ENCODE data around the gene POP7. TPM values are rescaled to one million over a fixed set of nuclear protein-coding genes. Genes with fewer than 3 reads are reported as not detected.

The POP7 gene
- total RNA-seq, 1 experiment from 2014 or later, result 62.7 TPM

DNA sequence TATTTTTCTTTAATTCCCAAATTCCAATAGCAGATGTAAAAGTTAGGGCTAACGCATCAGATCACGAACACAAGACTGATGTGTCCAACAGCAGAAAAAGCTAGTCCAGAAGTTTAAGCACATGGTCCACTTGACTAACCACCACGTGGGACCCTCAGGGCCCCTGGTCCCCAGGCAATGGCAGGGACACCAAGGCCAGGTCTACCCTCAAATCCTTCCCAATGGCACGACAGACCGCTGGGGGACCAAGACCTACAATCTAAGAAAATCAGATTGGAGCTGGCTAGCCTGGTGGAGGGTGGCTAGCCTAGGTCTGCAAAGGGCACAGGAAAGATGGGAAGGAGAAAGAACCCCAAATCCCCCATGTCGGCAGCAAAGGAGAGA, 13.4 kb upstream of the POP7 start:
- Histone ChIP-seq H4K20me1 (ENCODE audit: insufficient read depth) (peaks cover 46% of the 10 kb centered on the region), H3K27me3 (ENCODE audit: insufficient read depth, low read depth) (no peaks in the 10 kb centered on the region), H3K4me2 (peak overlapping the region; percentile 95), H3K9me2 (ENCODE audit: insufficient read depth) (no peaks in the 10 kb centered on the region), H3K36me3 (ENCODE audit: low read depth) (no peaks in the 10 kb centered on the region), H2AFZ (no peak overlapping the region), H3F3A (ENCODE audit: insufficient read depth, low read depth) (peaks cover 12% of the 10 kb centered on the region; the same call in 1 of the 2 replicates), H3K9me3 (ENCODE audit: insufficient read depth, low read depth) (no peaks in the 10 kb centered on the region), H3K79me2 (ENCODE audit: low read depth) (peaks cover 54% of the 10 kb centered on the region), H3K4me3 (peak overlapping the region; percentile 97), H3K4me1 (replicated peaks; ENCODE audit: insufficient read depth) (peaks cover 13% of the 10 kb centered on the region), H3K27ac (no peak overlapping the region)
- BruUV-seq (replicated peaks), result TSS peak; percentile 53
- no peak for DNase-seq
- TF ChIP-seq EZH2 (IDR thresholded peaks at IDR 0.05; ENCODE audit: low read depth) (no peak), CTCF (conservative IDR thresholded peaks at IDR 0.05) (no peak)
- ChIA-PET CTCF (interaction anchor here (0.5 to 1.0 kb wide), 3 partner anchors 58 to 246 kb away, joined by 6 to 17 read pairs (median 9); no protein-coding TSS in a partner anchor), POLR2A (ENCODE audit: unreplicated experiment) (interaction anchor here (0.5 to 0.6 kb wide), 2 partner anchors 11 to 80 kb away, joined by 3 read pairs; partner anchors contain the start of gene MOSPD3)
- intact Hi-C loops (cut with micrococcal nuclease; ENCODE audit: unreplicated experiment), result loop anchor here (5.0 kb wide), 3 partner anchors 110 to 225 kb away; partner anchors contain the start of gene EPHB4

DNA sequence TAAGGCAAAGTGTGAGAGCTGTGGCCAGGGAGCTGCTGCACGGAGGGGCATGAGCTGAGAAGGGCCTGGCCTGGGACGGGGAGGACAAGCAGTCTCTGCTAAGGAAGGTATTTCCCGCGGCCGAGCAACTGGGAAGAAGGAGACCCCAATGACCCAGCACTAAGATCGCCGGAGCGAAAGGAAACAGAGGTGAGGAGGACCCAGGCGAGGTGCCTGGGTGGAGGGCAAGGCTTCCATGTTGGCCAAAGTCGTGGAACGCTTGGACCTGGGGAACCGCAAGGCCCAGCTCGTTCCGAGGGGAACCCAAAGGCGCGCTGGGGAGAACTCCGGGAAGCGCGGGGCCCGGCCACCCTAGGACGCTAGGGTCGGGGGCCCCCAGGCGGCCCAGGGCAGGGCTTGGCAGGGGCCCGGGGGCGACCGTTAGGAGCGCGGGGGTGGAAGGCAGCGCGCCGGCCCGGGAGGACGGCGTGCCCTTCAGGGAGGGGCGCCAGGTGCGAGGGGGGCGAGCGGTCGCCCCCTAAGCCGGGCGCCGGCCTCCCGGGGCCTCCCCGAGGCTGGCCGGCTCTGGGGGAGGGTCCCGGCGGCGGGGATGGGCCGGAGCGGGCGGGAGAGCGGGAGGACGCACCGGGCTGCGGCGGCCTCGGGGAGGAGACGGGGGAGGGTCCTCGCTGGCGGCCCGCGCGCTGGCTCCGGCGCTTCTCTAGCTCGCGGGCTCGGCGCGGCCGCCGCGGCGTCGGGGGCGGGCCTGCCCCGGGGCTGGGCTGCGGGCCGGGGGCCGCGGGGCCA, 12.4 kb upstream of the POP7 start:
- H2AFZ ChIP-seq, result no peak overlapping the region
- H3K36me3 ChIP-seq (ENCODE audit: low read depth), result no peaks in the 10 kb centered on the region
- CTCF ChIA-PET, result interaction anchor here (0.5 kb wide), 1 partner anchor 123 kb away, joined by 8 read pairs; no protein-coding TSS in a partner anchor
- peaks cover 50% of the 10 kb centered on the region for H3K79me2 ChIP-seq (ENCODE audit: low read depth)
- BruUV-seq (replicated peaks), result no TSS peak
- H4K20me1 ChIP-seq (ENCODE audit: insufficient read depth), result peaks cover 44% of the 10 kb centered on the region
- DNase-seq, result no peak
- intact Hi-C loops (cut with micrococcal nuclease; ENCODE audit: unreplicated experiment), result loop anchor here (5.0 kb wide), 3 partner anchors 111 to 226 kb away; partner anchors contain the start of gene EPHB4
- peaks cover 12% of the 10 kb centered on the region; the same call in 1 of the 2 replicates for H3F3A ChIP-seq (ENCODE audit: insufficient read depth, low read depth)
- H3K4me3 ChIP-seq, result peak overlapping the region; percentile 97
- H3K4me1 ChIP-seq (replicated peaks; ENCODE audit: insufficient read depth), result peaks cover 13% of the 10 kb centered on the region
- no peaks in the 10 kb centered on the region for H3K9me3 ChIP-seq (ENCODE audit: insufficient read depth, low read depth)
- H3K27ac ChIP-seq, result no peak overlapping the region
- POLR2A ChIA-PET (ENCODE audit: unreplicated experiment), result interaction anchor here (0.6 kb wide), 2 partner anchors 61 to 108 kb away, joined by 3 to 14 read pairs; no protein-coding TSS in a partner anchor
- H3K4me2 ChIP-seq, result peak overlapping the region; percentile 95
- no peaks in the 10 kb centered on the region for H3K27me3 ChIP-seq (ENCODE audit: insufficient read depth, low read depth)
- no peaks in the 10 kb centered on the region for H3K9me2 ChIP-seq (ENCODE audit: insufficient read depth)
- no peak for TF ChIP-seq CTCF (conservative IDR thresholded peaks at IDR 0.05)
- no peak for TF ChIP-seq EZH2 (IDR thresholded peaks at IDR 0.05; ENCODE audit: low read depth)

- Histone ChIP-seq H3K9me3 (ENCODE audit: insufficient read depth, low read depth) (no peaks in the 10 kb centered on the region), H3K79me2 (ENCODE audit: low read depth) (peaks cover 43% of the 10 kb centered on the region), H3K4me1 (replicated peaks; ENCODE audit: insufficient read depth) (peaks cover 13% of the 10 kb centered on the region), H3K4me2 (peak within 1 kb of the TSS; percentile 95), H3K27ac (no peak within 1 kb of the TSS), H2AFZ (peak within 1 kb of the TSS; percentile 60; the same call in 1 of the 2 replicates), H4K20me1 (ENCODE audit: insufficient read depth) (peaks cover 37% of the 10 kb centered on the region), H3K27me3 (ENCODE audit: insufficient read depth, low read depth) (no peaks in the 10 kb centered on the region), H3F3A (ENCODE audit: insufficient read depth, low read depth) (peaks cover 12% of the 10 kb centered on the region; the same call in 1 of the 2 replicates), H3K9me2 (ENCODE audit: insufficient read depth) (no peaks in the 10 kb centered on the region), H3K36me3 (ENCODE audit: low read depth) (no peaks in the 10 kb centered on the region), H3K4me3 (peak within 1 kb of the TSS; percentile 97)
- ChIA-PET CTCF (interaction anchor here (0.6 kb wide), 1 partner anchor 406 kb away, joined by 3 read pairs; no protein-coding TSS in a partner anchor), POLR2A (ENCODE audit: unreplicated experiment) (interaction anchor here (0.6 to 1.2 kb wide), 2 partner anchors 12 to 62 kb away, joined by 6 to 14 read pairs; partner anchors contain the start of gene POP7)
- intact Hi-C loops (cut with micrococcal nuclease; ENCODE audit: unreplicated experiment), result loop anchor here (5.0 kb wide), 3 partner anchors 112 to 227 kb away; partner anchors contain the start of gene EPHB4
- DNase-seq, result peak in 1 of 2 experiments; percentile 70
- TF ChIP-seq EZH2 (IDR thresholded peaks at IDR 0.05; ENCODE audit: low read depth) (no peak), CTCF (conservative IDR thresholded peaks at IDR 0.05) (no peak)
- no TSS peak for BruUV-seq (replicated peaks)
These were observed 11.7 kb upstream of the POP7 start, which contains the start of gene GIGYF1 for GRCh38 chr7:100694098-100694745. Gene GIGYF1, minus strand, starts transcription at chr7:100694250. Its CDS starts 6,012 bp downstream, at chr7:100688238.
